ENCODE data around the gene SLC17A9. TPM values are rescaled to one million over a fixed set of nuclear protein-coding genes. Genes with fewer than 3 reads are reported as not detected.

The SLC17A9 gene
- total and polyA plus RNA-seq, 12 donors: 0.17 to 69.1 (median 2.9) TPM

DNA sequence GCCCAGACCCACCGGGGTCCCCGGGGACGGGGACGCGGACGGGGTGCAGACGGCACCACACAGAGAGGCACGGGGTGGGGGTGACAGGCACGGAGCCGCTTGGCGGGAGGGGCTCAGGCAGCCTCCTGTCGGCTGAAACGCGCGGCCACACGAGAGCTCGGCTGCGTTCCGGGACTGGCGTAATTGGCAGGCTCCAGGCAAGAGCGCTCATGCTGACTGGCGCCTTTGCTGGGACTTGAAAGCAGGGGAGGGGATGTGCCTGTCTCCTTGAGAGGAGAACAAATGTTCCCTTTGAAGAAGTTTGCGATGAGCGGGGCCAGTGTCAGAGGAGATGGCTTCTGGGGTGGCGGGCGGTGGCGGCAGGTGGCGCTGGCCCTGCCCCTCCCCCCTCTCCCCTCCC lies 28.5 kb downstream of the SLC17A9 start:
- WGBS, 4 donors: 14 to 29% (median 18%) methylated on average over 5 to 27 of the region's 28 CpGs
- H3K9me3 ChIP-seq (replicated peaks in 1 of 3): no peaks in the 10 kb centered on the region
- H3K4me3 ChIP-seq: no peak overlapping the region
- no peaks in the 10 kb centered on the region for H3K4me1 ChIP-seq (replicated peaks in 1 of 2)
- intact Hi-C loops (cut with DNase I): no loop called here
- H3K36me3 ChIP-seq (replicated peaks in 1 of 2): no peaks in the 10 kb centered on the region
- peaks cover 58% of the 10 kb centered on the region for H3K27me3 ChIP-seq
- DNase-seq: no peak
- H3K27ac ChIP-seq: no peak overlapping the region
- TF ChIP-seq POLR2A (IDR thresholded peaks at IDR 0.05): no peak
- TF ChIP-seq, protein P1, sequence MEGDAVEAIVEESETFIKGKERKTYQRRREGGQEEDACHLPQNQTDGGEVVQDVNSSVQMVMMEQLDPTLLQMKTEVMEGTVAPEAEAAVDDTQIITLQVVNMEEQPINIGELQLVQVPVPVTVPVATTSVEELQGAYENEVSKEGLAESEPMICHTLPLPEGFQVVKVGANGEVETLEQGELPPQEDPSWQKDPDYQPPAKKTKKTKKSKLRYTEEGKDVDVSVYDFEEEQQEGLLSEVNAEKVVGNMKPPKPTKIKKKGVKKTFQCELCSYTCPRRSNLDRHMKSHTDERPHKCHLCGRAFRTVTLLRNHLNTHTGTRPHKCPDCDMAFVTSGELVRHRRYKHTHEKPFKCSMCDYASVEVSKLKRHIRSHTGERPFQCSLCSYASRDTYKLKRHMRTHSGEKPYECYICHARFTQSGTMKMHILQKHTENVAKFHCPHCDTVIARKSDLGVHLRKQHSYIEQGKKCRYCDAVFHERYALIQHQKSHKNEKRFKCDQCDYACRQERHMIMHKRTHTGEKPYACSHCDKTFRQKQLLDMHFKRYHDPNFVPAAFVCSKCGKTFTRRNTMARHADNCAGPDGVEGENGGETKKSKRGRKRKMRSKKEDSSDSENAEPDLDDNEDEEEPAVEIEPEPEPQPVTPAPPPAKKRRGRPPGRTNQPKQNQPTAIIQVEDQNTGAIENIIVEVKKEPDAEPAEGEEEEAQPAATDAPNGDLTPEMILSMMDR (IDR thresholded peaks at IDR 0.05): no peak

DNA sequence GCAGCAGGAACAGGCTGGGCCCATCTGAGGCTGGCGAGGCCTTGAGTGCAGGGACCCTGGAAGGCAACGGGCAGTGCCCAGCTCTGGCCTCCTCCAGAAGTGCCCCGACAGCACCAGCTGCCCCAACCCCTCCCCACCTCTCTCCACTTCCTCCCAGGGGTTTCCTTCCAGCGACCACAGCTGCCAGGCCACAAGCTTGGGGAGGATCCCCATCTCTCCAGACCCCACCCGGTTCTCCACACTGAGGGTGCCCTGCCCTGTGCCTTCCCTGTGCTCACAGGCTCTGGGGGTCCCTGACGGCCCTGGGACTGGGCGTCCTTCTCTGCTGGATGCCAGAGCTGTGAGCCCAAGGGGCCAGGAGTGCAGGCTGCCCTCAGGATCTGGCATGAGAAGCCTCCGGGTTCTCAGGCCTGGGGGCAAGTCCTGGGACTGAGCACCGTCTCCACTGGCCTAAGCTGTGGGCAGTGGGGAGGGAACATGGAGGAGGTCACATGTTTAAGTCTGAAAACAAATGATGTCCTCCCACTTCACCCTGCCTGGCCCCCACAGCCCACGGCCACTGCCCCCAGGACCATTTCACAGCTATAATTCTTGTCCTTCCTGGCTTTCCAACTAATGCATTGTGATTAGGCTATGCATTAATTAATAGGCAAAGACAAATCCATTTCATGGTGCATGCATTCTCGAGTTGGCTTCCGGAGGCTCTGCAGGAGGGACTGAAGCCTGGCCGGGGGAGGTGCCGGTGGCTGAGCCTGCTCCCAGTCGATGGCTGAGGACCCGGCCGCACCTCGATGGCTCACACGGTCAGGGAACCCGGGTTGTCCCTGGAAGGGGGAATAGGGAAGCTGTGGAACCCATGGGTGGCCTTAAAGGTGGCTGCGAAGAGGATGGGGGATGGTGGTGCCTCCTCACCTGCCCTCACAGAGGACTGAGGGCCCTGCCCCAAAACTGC lies 29.9 kb downstream of the SLC17A9 start:
- 48 to 62% (median 59%) methylated on average over 9 to 21 of the region's 21 CpGs for WGBS, 4 donors
- DNase-seq: no peak
- TF ChIP-seq, protein P1 (IDR thresholded peaks at IDR 0.05): no peak
- Histone ChIP-seq H3K27me3 (peaks cover 48% of the 10 kb centered on the region), H3K9me3 (replicated peaks in 1 of 3) (no peaks in the 10 kb centered on the region), H3K27ac (no peak overlapping the region), H3K4me3 (no peak overlapping the region), H3K36me3 (replicated peaks in 1 of 2) (no peaks in the 10 kb centered on the region), H3K4me1 (replicated peaks in 1 of 2) (no peaks in the 10 kb centered on the region)
- intact Hi-C loops (cut with DNase I): no loop called here

DNA sequence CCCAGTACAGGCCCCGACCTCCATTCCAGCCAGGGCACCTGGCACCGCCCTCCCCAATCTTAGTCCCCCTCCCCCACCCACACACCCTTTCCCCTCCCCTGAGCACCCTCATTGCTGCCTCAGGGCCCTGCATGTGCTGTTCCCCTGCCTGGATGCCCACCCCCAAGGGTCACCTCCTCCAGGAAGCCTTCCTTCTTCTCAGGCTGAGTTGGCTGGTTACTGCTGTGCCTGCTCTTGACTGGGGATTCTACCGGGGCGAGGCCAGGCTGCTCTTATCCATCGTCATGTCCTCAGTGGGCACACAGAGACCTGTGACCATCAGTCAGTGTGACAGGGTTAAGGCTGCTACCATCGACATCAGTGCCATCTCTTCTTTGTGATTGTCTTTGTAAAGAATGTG lies 30.7 kb downstream of the SLC17A9 start:
- no peaks in the 10 kb centered on the region for H3K36me3 ChIP-seq (replicated peaks in 1 of 2)
- intact Hi-C loops (cut with DNase I): no loop called here
- H3K4me1 ChIP-seq (replicated peaks in 1 of 2): no peaks in the 10 kb centered on the region
- 79 to 88% (median 84%) methylated on average over 6 of the region's 6 CpGs for WGBS, 4 donors
- no peak for DNase-seq
- TF ChIP-seq, protein P1 (IDR thresholded peaks at IDR 0.05): no peak
- no peak for TF ChIP-seq POLR2A (IDR thresholded peaks at IDR 0.05)
- no peak overlapping the region for H3K4me3 ChIP-seq
- peaks cover 40% of the 10 kb centered on the region for H3K27me3 ChIP-seq
- no peak overlapping the region for H3K27ac ChIP-seq
- H3K9me3 ChIP-seq (replicated peaks in 1 of 3): no peaks in the 10 kb centered on the region

DNA sequence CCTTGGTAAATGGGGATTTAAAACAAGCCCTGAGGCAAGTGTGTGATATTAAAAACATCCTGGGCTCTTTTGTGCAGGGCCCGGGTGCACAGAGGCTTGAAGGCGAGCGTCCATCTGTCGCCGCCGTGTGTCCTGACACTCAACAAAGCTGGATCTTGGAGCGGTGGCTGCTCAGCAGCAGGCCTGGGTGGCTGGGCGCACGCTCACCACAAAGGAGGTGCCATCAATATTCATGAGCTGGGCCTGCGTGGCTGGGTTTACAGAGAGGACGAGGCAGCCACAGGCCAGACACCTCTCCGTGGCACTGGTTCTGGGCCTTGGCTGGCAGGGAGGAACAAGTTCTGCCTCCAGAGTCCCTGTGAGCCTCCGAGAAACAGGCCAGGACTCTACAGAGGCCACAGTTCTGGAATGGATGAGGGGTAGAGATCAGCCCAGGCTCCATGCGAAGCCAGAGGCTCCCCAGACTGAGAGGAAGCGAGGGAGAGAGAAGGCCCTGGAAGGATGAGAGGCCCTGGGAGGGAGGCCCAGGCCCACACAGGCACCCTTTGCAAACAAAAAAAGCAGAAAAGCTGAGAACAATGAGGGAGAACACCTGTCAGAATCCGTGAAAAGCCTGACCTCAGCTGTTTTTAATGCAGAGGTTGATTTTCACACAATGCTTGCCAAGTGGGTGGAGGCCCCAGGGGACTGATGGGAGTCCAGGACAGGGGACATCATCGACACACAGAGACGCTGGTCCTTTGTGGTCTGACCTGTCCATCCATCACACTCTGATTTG lies 32.3 kb downstream of the SLC17A9 start:
- intact Hi-C loops (cut with DNase I): no loop called here
- Histone ChIP-seq H3K9me3 (replicated peaks in 1 of 3) (no peaks in the 10 kb centered on the region), H3K4me1 (replicated peaks in 1 of 2) (no peaks in the 10 kb centered on the region), H3K36me3 (replicated peaks in 1 of 2) (no peaks in the 10 kb centered on the region), H3K27ac (no peak overlapping the region), H3K4me3 (no peak overlapping the region), H3K27me3 (peaks cover 23% of the 10 kb centered on the region)
- TF ChIP-seq, protein P1 (IDR thresholded peaks at IDR 0.05): no peak
- no peak for TF ChIP-seq POLR2A (IDR thresholded peaks at IDR 0.05)
- WGBS, 4 donors: 79 to 86% (median 82%) methylated on average over 14 to 18 of the region's 18 CpGs
- DNase-seq: no peak

Data from adrenal gland (tissue), 12 donors.